Esophagus muscularis mucosa (tissue), 4 donors: ENCODE measurements around the gene PHC2. TPM values are rescaled to one million over a fixed set of nuclear protein-coding genes. Genes with fewer than 3 reads are reported as not detected.

Experiments used
- DNase-seq: peaks from one replicate; pipeline ENCODE4 v3.0.0-alpha.2; 2017; ENCODE audit errors: extremely low spot score
- H3K27ac ChIP-seq, 4 donors: fragments of 200-600 bp; sonication (generic); replicated peaks in 1 of 4; 1 replicate in 3 of 4; 2 replicates in 1 of 4; pipeline ENCODE4 v1.5.1; 2016 to 2019; ENCODE audit warnings: mild to moderate bottlenecking in 1 of 4
- H3K27me3 ChIP-seq, 4 donors: fragments of 200-600 bp; sonication (generic); one replicate each; pipeline versions ENCODE4 v1.5.1 to v1.6.0; 2016 to 2019
- H3K36me3 ChIP-seq, 4 donors: fragments of 200-600 bp; sonication (generic); one replicate each; pipeline ENCODE4 v1.5.1; 2016 to 2019
- H3K4me1 ChIP-seq, 4 donors: fragments of 200-600 bp; sonication (generic); one replicate each; pipeline ENCODE4 v1.5.1; 2016 to 2019
- H3K4me3 ChIP-seq, 4 donors: fragments of 200-600 bp; sonication (generic); 1 replicate in 2 of 4; 2 replicates in 2 of 4; pipeline ENCODE4 v1.5.1; 2016 to 2019; ENCODE audit warnings: mild to moderate bottlenecking in 4 of 4, moderate library complexity in 1 of 4
- H3K9me3 ChIP-seq, 4 donors: fragments of 200-600 bp; sonication (generic); 1 replicate in 3 of 4; 2 replicates in 1 of 4; pipeline ENCODE4 v1.5.1; 2016 to 2019
- CTCF ChIP-seq, 3 experiments: fragments of 200-600 bp in 2 of 3; fragments of 450-650 bp in 1 of 3; sonication (generic) in 2 of 3; IDR thresholded peaks; one replicate each; pipeline ENCODE4 v1.5.1; 2017 to 2019; ENCODE audit warnings: antibody characterized with exemption in 3 of 3, mild to moderate bottlenecking in 2 of 3, moderate library complexity in 1 of 3
- EP300 ChIP-seq: sonication (generic); formaldehyde crosslinking; IDR thresholded peaks from one replicate; pipeline ENCODE4 v1.6.1; 2017; ENCODE audit warnings: antibody characterized with exemption
- POLR2A ChIP-seq: fragments of 450-650 bp; IDR thresholded peaks from one replicate; pipeline ENCODE4 v1.6.1; 2017; ENCODE audit warnings: antibody characterized with exemption, moderate library complexity, mild to moderate bottlenecking, low read depth
- POLR2AphosphoS5 ChIP-seq, 2 donors: sonication (generic); formaldehyde crosslinking; IDR thresholded peaks; one replicate each; pipeline ENCODE4 v1.6.1; 2017; ENCODE audit warnings: antibody characterized with exemption in 2 of 2
- WGBS: methylation state at CpG from one replicate; pipeline ENCODE4 v1.1.5; 2018; 5-methylcytosine and 5-hydroxymethylcytosine counted together
- intact Hi-C: fragments of 100-400 bp; cut with DNase I; formaldehyde crosslinking; loops from one replicate; pipeline ENCODE4 v1.15.1; 2023
- total RNA-seq, 4 donors: library from RNA; depleted of rRNA; stranded (reverse); fragments of >200 nt; gene quantifications; one replicate each; pipeline versions ENCODE4 v1.1.0 to v1.2.1, GENCODE V29; 2016

Gene PHC2
- total RNA-seq, 4 donors from 2014 or later: 104 to 274 (median 201) TPM

- no peak for TF ChIP-seq POLR2AphosphoS5 (IDR thresholded peaks at IDR 0.05)
- TF ChIP-seq CTCF (IDR thresholded peaks at IDR 0.05): no peak
- no peak for TF ChIP-seq EP300
- no peak for TF ChIP-seq POLR2A
- Histone ChIP-seq H3K36me3 (no peaks in the 10 kb centered on the region), H3K4me3 (no peak overlapping the region), H3K27me3 (no peaks in the 10 kb centered on the region), H3K4me1 (peaks cover 5 to 14% (median 7%) of the 10 kb centered on the region in 4 donors), H3K27ac (no peak overlapping the region), H3K9me3 (no peaks in the 10 kb centered on the region)
- intact Hi-C loops: no loop called here
- DNase-seq: no peak
- WGBS: 79% methylated on average over 6 of the region's 6 CpGs
Measured at GRCh38 chr1:33445108-33445507, 14.2 kb upstream of the PHC2 start.

- 40% methylated on average over 3 of the region's 6 CpGs for WGBS
- intact Hi-C loops: no loop called here
- peak overlapping the region in 1 of 4 donors; percentile 26 for H3K27ac ChIP-seq
- DNase-seq: no peak
- no peak for TF ChIP-seq POLR2AphosphoS5 (IDR thresholded peaks at IDR 0.05)
- no peak for TF ChIP-seq EP300
- TF ChIP-seq POLR2A: no peak
- no peak for TF ChIP-seq CTCF (IDR thresholded peaks at IDR 0.05)
- H3K36me3 ChIP-seq: no peaks in the 10 kb centered on the region
- H3K27me3 ChIP-seq: no peaks in the 10 kb centered on the region
- H3K4me3 ChIP-seq: no peak overlapping the region
- peaks cover 5 to 14% (median 7%) of the 10 kb centered on the region in 4 donors for H3K4me1 ChIP-seq
- no peaks in the 10 kb centered on the region for H3K9me3 ChIP-seq
Measured at GRCh38 chr1:33443705-33444180, 12.8 kb upstream of the PHC2 start.

GRCh38 chr1:33443080-33443704 is 12.3 kb upstream of the PHC2 start:
- Histone ChIP-seq H3K27ac (peak overlapping the region in 1 of 4 donors; percentile 26), H3K27me3 (no peaks in the 10 kb centered on the region), H3K4me1 (peaks cover 5 to 14% (median 7%) of the 10 kb centered on the region in 4 donors), H3K4me3 (no peak overlapping the region), H3K9me3 (no peaks in the 10 kb centered on the region), H3K36me3 (no peaks in the 10 kb centered on the region)
- TF ChIP-seq POLR2AphosphoS5 (IDR thresholded peaks at IDR 0.05) (no peak), POLR2A (no peak), EP300 (no peak), CTCF (IDR thresholded peaks at IDR 0.05) (no peak)
- DNase-seq: no peak
- 66% methylated on average over 4 of the region's 4 CpGs for WGBS
- intact Hi-C loops: no loop called here

GRCh38 chr1:33442141-33442540 is 11.2 kb upstream of the PHC2 start:
- Histone ChIP-seq H3K27ac (no peak overlapping the region), H3K4me1 (peaks cover 5 to 14% (median 7%) of the 10 kb centered on the region in 4 donors), H3K9me3 (no peaks in the 10 kb centered on the region), H3K27me3 (no peaks in the 10 kb centered on the region), H3K4me3 (no peak overlapping the region), H3K36me3 (no peaks in the 10 kb centered on the region)
- no peak for DNase-seq
- no peak for TF ChIP-seq EP300
- TF ChIP-seq POLR2A: no peak
- TF ChIP-seq POLR2AphosphoS5 (IDR thresholded peaks at IDR 0.05): no peak
- TF ChIP-seq CTCF (IDR thresholded peaks at IDR 0.05): no peak
- WGBS: 88% methylated on average over 1 of the region's 1 CpG
- intact Hi-C loops: no loop called here
